Hepatocyte (in vitro differentiated cells): Measurements from ENCODE around the gene C2orf92. TPM values are rescaled to one million over a fixed set of nuclear protein-coding genes. Genes with fewer than 3 reads are reported as not detected.

Experiments
- DNase-seq: peaks from one replicate; pipeline ENCODE4 v3.0.0-alpha.2; 2016; ENCODE audit warnings: low spot score
- H2AFZ ChIP-seq: fragments of 200-600 bp; sonication (generic); 2 replicates; pipeline ENCODE4 v1.6.0; 2016; ENCODE audit warnings: antibody characterized with exemption, mild to moderate bottlenecking
- H3K27ac ChIP-seq: fragments of 200-600 bp; sonication (generic); 2 replicates; pipeline ENCODE4 v1.5.1; 2016; ENCODE audit warnings: mild to moderate bottlenecking
- H3K27me3 ChIP-seq: fragments of 200-600 bp; sonication (generic); 2 replicates; pipeline ENCODE4 v1.6.1; 2016
- H3K36me3 ChIP-seq: fragments of 200-600 bp; sonication (generic); replicated peaks from 2 replicates; pipeline ENCODE4 v1.5.1; 2016; ENCODE audit warnings: low read depth; ENCODE audit not compliant: insufficient read depth
- H3K4me1 ChIP-seq: fragments of 200-600 bp; sonication (generic); 2 replicates; pipeline ENCODE4 v1.5.1; 2016; ENCODE audit warnings: mild to moderate bottlenecking, moderate library complexity; ENCODE audit not compliant: insufficient read depth
- H3K4me2 ChIP-seq: fragments of 200-600 bp; sonication (generic); 2 replicates; pipeline ENCODE4 v1.6.0; 2016
- H3K4me3 ChIP-seq: fragments of 200-600 bp; sonication (generic); 2 replicates; pipeline ENCODE4 v1.5.1; 2016; ENCODE audit warnings: mild to moderate bottlenecking
- H3K79me2 ChIP-seq: fragments of 200-600 bp; sonication (generic); 2 replicates; pipeline ENCODE4 v1.6.0; 2017; ENCODE audit warnings: mild to moderate bottlenecking
- H3K9me2 ChIP-seq: fragments of 200-600 bp; sonication (generic); replicated peaks from 2 replicates; pipeline ENCODE4 v1.6.0; 2017; ENCODE audit warnings: mild to moderate bottlenecking; ENCODE audit not compliant: insufficient read depth
- H3K9me3 ChIP-seq: fragments of 200-600 bp; sonication (generic); 2 replicates; pipeline ENCODE4 v1.5.1; 2016; ENCODE audit warnings: low read depth, mild to moderate bottlenecking
- H4K20me1 ChIP-seq: fragments of 200-600 bp; sonication (generic); 2 replicates; pipeline ENCODE4 v1.6.0; 2016; ENCODE audit warnings: mild to moderate bottlenecking; ENCODE audit not compliant: insufficient read depth, poor library complexity, severe bottlenecking
- EZH2 ChIP-seq: fragments of 200-600 bp; sonication (generic); IDR thresholded peaks from 2 replicates; pipeline ENCODE4 v1.6.1; 2016; ENCODE audit warnings: antibody characterized with exemption, mild to moderate bottlenecking, borderline replicate concordance
- EZH2phosphoT487 ChIP-seq: fragments of 200-600 bp; sonication (generic); IDR thresholded peaks from one replicate; pipeline ENCODE4 v1.6.1; 2018; ENCODE audit warnings: antibody characterized with exemption, mild to moderate bottlenecking, low read depth, moderate library complexity; ENCODE audit not compliant: unreplicated experiment, severe bottlenecking
- WGBS: methylation state at CpG from one replicate; pipeline ENCODE4 v1.1.6; 2016; ENCODE audit warnings: low lambda C conversion rate; ENCODE audit errors: missing lambda C conversion rate; 5-methylcytosine and 5-hydroxymethylcytosine counted together
- polyA plus RNA-seq: library from polyadenylated mRNA; unstranded; fragments of >200 nt; fragmentation: Nextera tagmentation; extraction: Ambion mirVana; gene quantifications from 2 replicates; pipeline ENCODE4 v1.2.1, GENCODE V29; 2016
- total RNA-seq: library from RNA; depleted of rRNA; stranded (reverse); fragments of >200 nt; gene quantifications from 2 replicates; pipeline ENCODE4 v1.2.3, GENCODE V29; 2014
- TF ChIP-seq, protein P1 (sequence below): fragments of 200-600 bp; sonication (generic); IDR thresholded peaks from 2 replicates; pipeline ENCODE4 v1.5.1; 2016; ENCODE audit warnings: antibody characterized with exemption, mild to moderate bottlenecking; ENCODE audit not compliant: poor library complexity

Gene C2orf92
- total and polyA plus RNA-seq, 2 experiments from 2014 or later = 2.1 to 4.5 TPM

DNA sequence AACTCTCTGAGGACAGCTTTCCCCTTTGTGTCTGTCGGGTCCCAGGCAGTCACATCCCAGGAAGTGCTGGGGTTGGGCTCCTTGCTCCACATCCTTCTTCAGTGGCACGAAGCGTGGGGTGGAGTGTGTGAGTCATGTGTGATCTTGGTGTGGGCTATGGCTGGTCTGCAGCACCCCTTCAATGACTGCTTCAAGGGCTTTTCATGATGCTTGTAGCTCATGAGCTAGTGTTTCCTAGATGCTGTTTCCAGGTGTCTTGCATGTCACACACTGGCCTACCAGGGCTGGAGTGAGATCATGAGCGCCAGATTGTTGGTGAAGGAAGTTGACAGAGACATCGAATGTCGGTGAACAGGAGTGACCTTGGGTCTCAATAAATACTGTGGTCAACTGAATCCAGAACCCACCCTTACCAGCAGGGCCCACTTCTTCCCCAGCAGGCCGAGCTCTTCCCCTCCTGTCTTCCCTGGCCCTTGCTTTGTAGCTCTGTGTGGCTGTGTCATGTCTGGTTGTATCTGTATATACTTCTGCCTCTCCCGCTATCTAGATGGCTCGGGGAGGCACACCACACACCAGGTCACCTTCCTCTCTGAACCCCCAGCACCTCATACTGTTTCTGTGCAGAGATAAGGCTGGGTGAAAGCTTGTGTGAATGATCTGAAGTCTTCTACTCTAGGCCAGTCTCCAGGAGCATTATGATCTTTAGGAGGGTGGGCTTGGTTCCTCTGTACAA lies 3.8 kb downstream of the C2orf92 start:
- no peaks in the 10 kb centered on the region for H3K4me1 ChIP-seq
- H3K9me3 ChIP-seq = no peaks in the 10 kb centered on the region
- no peak overlapping the region for H3K27ac ChIP-seq
- DNase-seq = no peak
- 92% methylated on average over 9 of the region's 9 CpGs for WGBS
- H3K27me3 ChIP-seq = no peaks in the 10 kb centered on the region
- no peak overlapping the region for H3K4me3 ChIP-seq
- H2AFZ ChIP-seq = no peak overlapping the region
- no peaks in the 10 kb centered on the region for H3K36me3 ChIP-seq
- no peaks in the 10 kb centered on the region for H3K9me2 ChIP-seq
- no peaks in the 10 kb centered on the region for H3K79me2 ChIP-seq
- H3K4me2 ChIP-seq = no peak overlapping the region
- TF ChIP-seq EZH2 (no peak), EZH2phosphoT487 (no peak)
- TF ChIP-seq, protein P1, sequence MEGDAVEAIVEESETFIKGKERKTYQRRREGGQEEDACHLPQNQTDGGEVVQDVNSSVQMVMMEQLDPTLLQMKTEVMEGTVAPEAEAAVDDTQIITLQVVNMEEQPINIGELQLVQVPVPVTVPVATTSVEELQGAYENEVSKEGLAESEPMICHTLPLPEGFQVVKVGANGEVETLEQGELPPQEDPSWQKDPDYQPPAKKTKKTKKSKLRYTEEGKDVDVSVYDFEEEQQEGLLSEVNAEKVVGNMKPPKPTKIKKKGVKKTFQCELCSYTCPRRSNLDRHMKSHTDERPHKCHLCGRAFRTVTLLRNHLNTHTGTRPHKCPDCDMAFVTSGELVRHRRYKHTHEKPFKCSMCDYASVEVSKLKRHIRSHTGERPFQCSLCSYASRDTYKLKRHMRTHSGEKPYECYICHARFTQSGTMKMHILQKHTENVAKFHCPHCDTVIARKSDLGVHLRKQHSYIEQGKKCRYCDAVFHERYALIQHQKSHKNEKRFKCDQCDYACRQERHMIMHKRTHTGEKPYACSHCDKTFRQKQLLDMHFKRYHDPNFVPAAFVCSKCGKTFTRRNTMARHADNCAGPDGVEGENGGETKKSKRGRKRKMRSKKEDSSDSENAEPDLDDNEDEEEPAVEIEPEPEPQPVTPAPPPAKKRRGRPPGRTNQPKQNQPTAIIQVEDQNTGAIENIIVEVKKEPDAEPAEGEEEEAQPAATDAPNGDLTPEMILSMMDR = no peak
- no peaks in the 10 kb centered on the region for H4K20me1 ChIP-seq

DNA sequence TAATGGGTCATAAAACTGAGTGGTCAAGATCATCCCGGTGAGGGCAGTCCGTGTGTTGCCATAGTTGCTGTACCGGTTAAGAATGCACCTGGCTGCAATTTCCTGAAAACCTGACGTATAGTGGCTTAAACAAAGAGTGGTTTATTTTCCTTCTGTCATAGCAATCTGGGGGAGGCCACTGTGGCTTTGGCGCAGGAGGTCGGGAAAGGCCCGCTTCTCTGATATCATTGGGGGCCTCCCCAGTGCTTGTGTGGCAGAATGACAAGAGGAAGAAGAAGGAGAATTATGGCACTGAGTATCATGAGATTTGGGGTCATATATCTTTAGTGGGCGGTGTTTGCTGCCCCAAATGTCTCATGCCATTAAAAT lies 4.4 kb downstream of the C2orf92 start:
- no peaks in the 10 kb centered on the region for H3K79me2 ChIP-seq
- H3K4me1 ChIP-seq = no peaks in the 10 kb centered on the region
- H2AFZ ChIP-seq = no peak overlapping the region
- no peaks in the 10 kb centered on the region for H3K9me3 ChIP-seq
- H3K4me3 ChIP-seq = no peak overlapping the region
- no peak overlapping the region for H3K27ac ChIP-seq
- DNase-seq = no peak
- H3K9me2 ChIP-seq = no peaks in the 10 kb centered on the region
- H3K4me2 ChIP-seq = no peak overlapping the region
- 78% methylated on average over 8 of the region's 8 CpGs for WGBS
- H3K27me3 ChIP-seq = no peaks in the 10 kb centered on the region
- H4K20me1 ChIP-seq = no peaks in the 10 kb centered on the region
- TF ChIP-seq EZH2phosphoT487 = no peak
- TF ChIP-seq EZH2 = no peak
- TF ChIP-seq, protein P1 = no peak
- no peaks in the 10 kb centered on the region for H3K36me3 ChIP-seq

DNA sequence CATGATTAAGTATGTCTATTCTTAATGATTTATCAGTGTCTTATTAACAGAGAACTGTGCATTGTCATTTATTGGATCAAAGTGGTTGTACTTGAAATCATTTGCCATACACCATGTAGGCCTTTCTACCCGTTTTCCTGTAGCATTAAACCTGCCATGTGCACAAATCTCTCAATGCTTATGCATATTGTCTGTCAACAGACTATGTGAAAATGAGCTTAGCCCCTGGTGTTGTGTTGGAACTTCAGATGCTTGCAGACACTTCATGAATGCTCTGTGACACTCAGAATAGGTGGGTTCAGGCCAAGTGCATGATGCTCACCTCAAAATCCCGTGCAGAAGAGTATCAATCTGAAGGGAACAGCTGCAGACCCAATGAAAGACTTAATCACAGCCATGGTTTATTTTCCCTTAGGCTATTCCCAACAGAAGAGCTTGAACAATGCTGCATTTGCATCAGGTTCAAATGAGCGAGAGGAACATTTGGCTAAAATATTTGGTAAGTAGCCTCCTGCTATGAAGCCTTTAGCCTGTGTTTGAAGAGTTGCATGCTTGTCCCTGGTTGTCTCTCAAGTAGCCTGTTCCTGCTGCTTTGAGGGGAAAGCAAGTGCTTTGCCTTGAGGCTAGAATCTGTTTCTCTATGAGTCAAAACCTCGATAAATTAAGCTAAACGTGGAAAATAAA lies 6.1 kb downstream of the C2orf92 start:
- H3K9me3 ChIP-seq = no peaks in the 10 kb centered on the region
- no peaks in the 10 kb centered on the region for H3K9me2 ChIP-seq
- H3K27me3 ChIP-seq = no peaks in the 10 kb centered on the region
- H3K27ac ChIP-seq = no peak overlapping the region
- TF ChIP-seq, protein P1 = no peak
- TF ChIP-seq EZH2phosphoT487 = no peak
- no peak for TF ChIP-seq EZH2
- no peak overlapping the region for H3K4me2 ChIP-seq
- WGBS = 53% methylated on average over 5 of the region's 5 CpGs
- no peak overlapping the region for H2AFZ ChIP-seq
- no peaks in the 10 kb centered on the region for H4K20me1 ChIP-seq
- H3K4me3 ChIP-seq = no peak overlapping the region
- H3K79me2 ChIP-seq = no peaks in the 10 kb centered on the region
- DNase-seq = no peak
- H3K4me1 ChIP-seq = no peaks in the 10 kb centered on the region
- no peaks in the 10 kb centered on the region for H3K36me3 ChIP-seq
